WERI-Rb-1 (cell line): ENCODE data around the gene SORCS1.

Experiments used
- DNase-seq: peaks from one replicate; pipeline ENCODE4 v3.0.0-alpha.2; 2020
- H3K27ac ChIP-seq: fragments of 250-450 bp; sonication (Bioruptor Pico); 2 replicates; pipeline ENCODE4 v1.5.1; 2020; ENCODE audit warnings: mild to moderate bottlenecking, moderate library complexity
- H3K27me3 ChIP-seq: fragments of 250-450 bp; sonication (Bioruptor Pico); 2 replicates; pipeline ENCODE4 v1.5.1; 2021; ENCODE audit warnings: mild to moderate bottlenecking, low read depth, moderate library complexity; ENCODE audit not compliant: insufficient read depth, severe bottlenecking
- H3K36me3 ChIP-seq: fragments of 250-450 bp; sonication (Bioruptor Pico); 2 replicates; pipeline ENCODE4 v1.5.1; 2020; ENCODE audit warnings: mild to moderate bottlenecking, moderate library complexity
- H3K4me3 ChIP-seq: 2 replicates; pipeline ENCODE4 v1.5.1; 2011; ENCODE audit warnings: low read depth, mild to moderate bottlenecking, control low read depth, low read length
- H3K9me3 ChIP-seq: fragments of 250-450 bp; sonication (Bioruptor Pico); 2 replicates; pipeline ENCODE4 v1.5.1; 2021; ENCODE audit warnings: mild to moderate bottlenecking, moderate library complexity; ENCODE audit not compliant: severe bottlenecking
- CTCF ChIP-seq: IDR thresholded peaks from 2 replicates; pipeline ENCODE4 v1.5.1; 2011; ENCODE audit warnings: low read depth, mild to moderate bottlenecking, control low read depth, inconsistent platforms, low read length

The SORCS1 gene

GRCh38 chr10:106857213-106857612 is 307.3 kb downstream of the SORCS1 start:
- Histone ChIP-seq H3K4me3 (no peak overlapping the region), H3K27me3 (no peaks in the 10 kb centered on the region), H3K36me3 (no peaks in the 10 kb centered on the region), H3K27ac (no peak overlapping the region), H3K9me3 (no peaks in the 10 kb centered on the region)
- DNase-seq, result no peak
- TF ChIP-seq CTCF, result no peak

- TF ChIP-seq CTCF, result no peak
- Histone ChIP-seq H3K36me3 (no peaks in the 10 kb centered on the region), H3K27ac (no peak overlapping the region), H3K9me3 (no peaks in the 10 kb centered on the region), H3K27me3 (no peaks in the 10 kb centered on the region), H3K4me3 (no peak overlapping the region)
- DNase-seq, result no peak
Observed at GRCh38 chr10:106836933-106837663, 327.4 kb downstream of the SORCS1 start.

GRCh38 chr10:106832846-106833245 is 331.7 kb downstream of the SORCS1 start:
- Histone ChIP-seq H3K27me3 (no peaks in the 10 kb centered on the region), H3K36me3 (no peaks in the 10 kb centered on the region), H3K4me3 (no peak overlapping the region), H3K27ac (no peak overlapping the region), H3K9me3 (no peaks in the 10 kb centered on the region)
- DNase-seq, result no peak
- TF ChIP-seq CTCF, result no peak

GRCh38 chr10:106830471-106830870 is 334.0 kb downstream of the SORCS1 start:
- no peak overlapping the region for H3K4me3 ChIP-seq
- no peaks in the 10 kb centered on the region for H3K36me3 ChIP-seq
- no peak overlapping the region for H3K27ac ChIP-seq
- no peaks in the 10 kb centered on the region for H3K27me3 ChIP-seq
- no peak for TF ChIP-seq CTCF
- no peak for DNase-seq
- no peaks in the 10 kb centered on the region for H3K9me3 ChIP-seq

- no peaks in the 10 kb centered on the region for H3K9me3 ChIP-seq
- no peak overlapping the region for H3K27ac ChIP-seq
- no peak for TF ChIP-seq CTCF
- no peak overlapping the region for H3K4me3 ChIP-seq
- DNase-seq, result no peak
- no peaks in the 10 kb centered on the region for H3K36me3 ChIP-seq
- no peaks in the 10 kb centered on the region for H3K27me3 ChIP-seq
Observed at GRCh38 chr10:106830006-106830405, 334.5 kb downstream of the SORCS1 start.

GRCh38 chr10:106826716-106827115 is 337.8 kb downstream of the SORCS1 start:
- Histone ChIP-seq H3K36me3 (no peaks in the 10 kb centered on the region), H3K4me3 (no peak overlapping the region), H3K27ac (no peak overlapping the region), H3K27me3 (no peaks in the 10 kb centered on the region), H3K9me3 (no peaks in the 10 kb centered on the region)
- TF ChIP-seq CTCF, result no peak
- DNase-seq, result no peak
